HL-60/S4 (cell line): Measurements from ENCODE around the gene ABI3BP.
"Not testable (repeated sequence)": the region's sequence is repeated elsewhere in the genome, so short reads cannot be mapped to it uniquely, and the experiment has no call there.

Source experiments
- in situ Hi-C: fragments of 300-500 bp; cut with MboI; formaldehyde crosslinking; loops from 2 replicates; pipeline ENCODE4 v1.14.3; 2022; ENCODE audit warnings: low sequenced_read_pairs

ABI3BP gene

DNA sequence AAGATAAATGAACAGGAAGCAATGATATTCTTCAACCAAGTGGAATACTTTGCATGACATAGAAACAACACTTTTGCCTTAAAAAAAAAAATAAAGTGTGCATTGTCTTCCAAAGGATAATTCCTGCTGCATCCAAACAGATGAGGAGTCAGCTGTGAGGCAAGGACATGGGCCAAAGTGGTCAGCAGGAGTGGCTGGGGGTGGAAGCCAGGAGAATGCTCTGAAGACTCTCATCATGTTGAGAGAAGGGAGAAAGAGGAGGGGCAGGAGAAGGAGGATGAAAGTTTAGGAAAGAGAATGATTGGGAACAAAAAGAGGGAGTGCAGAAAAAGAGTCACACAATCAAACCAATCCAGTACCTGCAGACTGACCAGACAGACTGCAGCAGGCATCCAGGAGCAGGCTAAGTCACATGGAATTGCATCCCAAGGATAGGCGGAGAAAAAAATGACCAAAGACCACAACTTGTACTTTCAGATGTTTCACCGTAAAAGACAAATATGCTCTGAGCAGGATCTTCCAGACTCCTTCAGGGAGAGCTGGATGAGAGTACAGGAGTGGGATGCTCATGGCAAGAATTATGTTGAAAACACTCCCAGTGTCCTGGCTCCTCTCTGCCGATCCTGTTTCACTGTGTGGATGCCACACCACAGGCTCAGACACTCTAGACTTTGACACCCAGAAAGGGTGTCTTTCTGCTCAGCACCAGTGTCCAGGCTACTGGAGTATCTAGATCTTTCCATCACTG, 11.9 kb downstream of the ABI3BP start:
- in situ Hi-C loops = no loop called here

DNA sequence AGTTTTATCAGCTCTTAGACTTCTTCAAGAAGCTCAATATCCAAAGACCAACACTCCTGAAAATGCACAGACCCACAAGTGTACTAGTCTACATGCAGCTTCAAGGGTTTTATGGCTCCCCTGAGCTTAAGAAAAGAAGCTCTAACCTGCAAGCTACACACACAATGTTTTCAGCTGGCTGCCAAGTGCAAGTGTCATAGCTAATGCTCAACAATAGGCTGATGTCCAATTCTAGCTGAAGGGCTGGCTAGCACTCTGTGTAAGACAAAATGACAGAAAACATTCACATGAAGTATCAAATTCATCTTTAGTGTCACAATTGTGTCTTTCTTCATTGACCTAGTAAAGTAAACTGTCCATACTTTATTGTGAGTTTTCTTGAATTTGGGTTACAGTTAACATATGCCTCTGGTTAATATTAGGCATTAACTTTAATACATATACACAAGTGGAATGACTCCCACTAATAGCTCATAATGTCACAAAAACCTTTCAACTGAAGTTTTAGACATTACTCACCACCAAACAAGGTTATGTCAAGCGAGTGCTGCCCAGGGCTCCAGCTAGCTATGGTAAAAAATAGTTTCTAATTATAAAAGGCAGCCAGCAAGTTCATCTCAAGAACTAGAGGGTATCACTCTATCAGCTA, 15.1 kb downstream of the ABI3BP start:
- in situ Hi-C loops = no loop called here

DNA sequence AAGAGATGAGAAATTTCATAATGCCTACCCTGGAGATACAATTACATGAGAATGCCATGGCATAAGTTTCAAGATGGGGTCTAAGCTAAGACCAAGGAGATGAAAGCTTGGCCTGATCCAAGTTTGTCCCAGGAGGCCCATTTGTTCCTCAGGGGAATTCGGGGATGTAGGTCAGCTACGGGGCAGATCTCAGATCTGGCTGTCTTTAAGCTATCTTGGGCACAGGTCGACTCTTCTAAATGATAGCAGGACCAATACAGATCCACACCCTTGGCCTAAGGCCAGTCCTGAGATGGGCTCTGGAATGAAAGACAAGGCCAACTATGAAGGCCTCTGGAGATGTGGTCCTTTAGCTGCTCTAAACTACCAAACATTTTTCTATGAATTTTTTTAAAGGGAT, 16.6 kb downstream of the ABI3BP start:
- in situ Hi-C loops = no loop called here

DNA sequence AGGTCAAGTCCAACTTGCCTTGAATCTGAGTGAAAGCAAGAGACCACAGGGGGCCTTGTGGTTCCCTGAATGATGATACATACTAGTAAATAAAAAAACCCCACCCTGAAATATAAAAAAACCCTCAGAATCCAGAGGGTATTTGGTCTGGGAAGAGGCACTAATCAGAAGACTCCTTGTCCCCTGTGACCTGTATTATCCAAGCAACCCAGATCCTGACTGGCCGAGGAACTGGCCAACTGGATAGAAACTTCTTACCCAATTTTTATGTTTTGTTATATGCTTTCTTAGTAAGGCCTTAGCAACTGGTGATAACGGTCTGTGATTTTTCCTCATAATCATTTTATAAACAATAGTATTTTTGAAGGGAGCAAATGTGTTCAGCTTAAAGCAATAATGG, 17.5 kb downstream of the ABI3BP start:
- in situ Hi-C loops = no loop called here

DNA sequence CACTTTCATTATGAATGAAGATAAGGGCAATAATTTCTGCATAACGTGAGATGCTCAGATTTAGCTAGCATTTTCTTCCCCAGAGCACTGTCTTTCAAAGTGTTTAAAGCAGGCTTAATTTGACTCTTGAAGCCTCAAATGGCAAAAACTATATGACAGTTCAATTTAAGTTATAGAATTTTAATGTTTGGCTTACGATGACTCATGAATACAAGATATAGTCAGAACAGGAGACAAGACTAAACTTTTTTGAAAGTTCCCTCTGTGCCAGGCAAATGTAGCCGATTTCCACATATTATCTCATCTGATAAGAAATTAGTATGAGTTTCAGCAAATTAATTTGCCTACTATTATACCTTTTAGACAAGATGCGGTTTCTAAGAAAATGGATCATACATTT, 19.6 kb downstream of the ABI3BP start:
- in situ Hi-C loops = no loop called here

DNA sequence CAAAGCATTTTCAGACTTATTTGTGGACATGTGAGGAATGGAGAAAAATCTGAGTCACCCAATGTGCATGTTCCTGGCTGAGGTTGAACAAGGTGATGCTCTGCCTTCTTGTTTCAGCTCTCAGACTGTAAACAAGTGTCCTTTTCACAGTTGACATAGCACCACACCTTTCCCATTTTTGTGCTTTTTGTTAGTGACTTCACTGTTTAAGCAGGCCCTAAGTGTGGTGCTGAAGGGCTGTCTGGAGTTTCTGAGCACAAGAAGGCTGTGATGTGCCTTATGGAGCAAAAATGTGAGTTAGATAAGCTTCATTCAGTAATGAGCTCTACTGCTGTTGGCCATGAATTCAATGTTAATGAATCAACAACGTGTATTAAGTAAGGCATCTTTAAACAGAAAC, 20.4 kb downstream of the ABI3BP start:
- in situ Hi-C loops = no loop called here

DNA sequence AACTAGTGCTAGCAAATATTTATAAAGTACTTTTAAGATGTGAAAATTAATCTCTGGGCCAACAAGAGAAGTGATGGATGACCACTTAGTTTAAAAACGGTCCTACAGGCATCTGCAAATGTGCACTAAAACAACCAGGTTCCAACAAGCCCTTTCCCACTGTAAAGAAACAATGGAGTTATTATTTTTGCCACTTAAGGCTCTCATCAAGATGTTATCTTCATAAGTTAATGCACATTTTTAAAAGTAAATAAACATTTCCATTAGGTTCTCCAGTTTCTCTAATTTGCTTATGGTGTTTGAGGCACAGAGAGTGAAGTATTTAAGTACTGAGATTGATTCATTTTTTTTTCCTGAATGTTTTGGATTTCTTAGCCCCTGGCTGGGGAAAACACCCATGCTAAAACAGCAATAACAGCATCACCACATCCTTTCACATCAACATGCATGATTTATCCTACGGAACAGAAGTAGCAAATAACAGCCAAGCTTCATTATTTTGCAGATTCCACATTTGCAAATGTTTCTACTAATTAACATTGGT, 20.8 kb downstream of the ABI3BP start:
- in situ Hi-C loops = no loop called here

DNA sequence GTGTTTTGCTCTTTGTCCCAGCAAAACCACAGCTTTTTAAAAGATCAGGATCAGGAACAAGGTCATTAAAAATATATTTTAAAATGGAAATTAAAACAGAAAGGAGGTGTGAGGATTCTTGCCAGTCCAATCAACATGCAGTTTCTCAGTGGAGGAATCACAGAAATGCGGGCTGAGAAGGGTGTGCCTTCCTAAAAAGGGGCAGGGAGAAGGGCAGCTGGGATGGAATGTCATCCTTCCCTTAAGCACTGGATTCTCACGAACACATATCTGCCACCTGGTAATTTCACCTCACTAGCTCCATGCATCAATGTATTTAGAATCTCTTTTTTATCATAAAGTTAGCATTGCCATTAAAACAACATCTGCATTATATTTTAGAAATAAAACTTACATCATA, 21.4 kb downstream of the ABI3BP start:
- in situ Hi-C loops = no loop called here

DNA sequence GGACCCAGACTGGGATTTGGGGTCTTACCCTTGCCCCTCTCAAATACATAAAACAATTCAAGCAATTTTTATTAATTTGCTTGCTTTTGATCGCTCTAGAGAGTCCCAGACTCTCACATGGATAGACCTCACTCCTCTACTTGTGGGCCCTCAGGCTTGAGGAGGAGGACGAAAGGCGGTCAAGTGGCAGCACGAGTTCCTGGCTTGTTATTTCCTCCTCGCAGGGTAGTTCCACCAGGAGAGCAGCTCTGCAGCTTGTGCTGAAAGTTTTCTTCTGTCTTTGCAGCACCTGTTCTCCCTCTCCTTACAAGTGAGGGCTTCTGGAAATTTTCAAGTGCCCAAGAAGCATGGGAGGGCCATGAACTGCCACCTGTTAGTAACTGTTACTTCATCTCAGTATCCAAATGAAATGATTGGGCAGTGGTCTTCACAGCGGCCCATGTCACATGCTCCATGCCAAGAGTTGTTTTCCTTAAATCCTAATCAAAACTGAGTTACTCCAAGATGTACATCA, 22.7 kb downstream of the ABI3BP start:
- in situ Hi-C loops = no loop called here

DNA sequence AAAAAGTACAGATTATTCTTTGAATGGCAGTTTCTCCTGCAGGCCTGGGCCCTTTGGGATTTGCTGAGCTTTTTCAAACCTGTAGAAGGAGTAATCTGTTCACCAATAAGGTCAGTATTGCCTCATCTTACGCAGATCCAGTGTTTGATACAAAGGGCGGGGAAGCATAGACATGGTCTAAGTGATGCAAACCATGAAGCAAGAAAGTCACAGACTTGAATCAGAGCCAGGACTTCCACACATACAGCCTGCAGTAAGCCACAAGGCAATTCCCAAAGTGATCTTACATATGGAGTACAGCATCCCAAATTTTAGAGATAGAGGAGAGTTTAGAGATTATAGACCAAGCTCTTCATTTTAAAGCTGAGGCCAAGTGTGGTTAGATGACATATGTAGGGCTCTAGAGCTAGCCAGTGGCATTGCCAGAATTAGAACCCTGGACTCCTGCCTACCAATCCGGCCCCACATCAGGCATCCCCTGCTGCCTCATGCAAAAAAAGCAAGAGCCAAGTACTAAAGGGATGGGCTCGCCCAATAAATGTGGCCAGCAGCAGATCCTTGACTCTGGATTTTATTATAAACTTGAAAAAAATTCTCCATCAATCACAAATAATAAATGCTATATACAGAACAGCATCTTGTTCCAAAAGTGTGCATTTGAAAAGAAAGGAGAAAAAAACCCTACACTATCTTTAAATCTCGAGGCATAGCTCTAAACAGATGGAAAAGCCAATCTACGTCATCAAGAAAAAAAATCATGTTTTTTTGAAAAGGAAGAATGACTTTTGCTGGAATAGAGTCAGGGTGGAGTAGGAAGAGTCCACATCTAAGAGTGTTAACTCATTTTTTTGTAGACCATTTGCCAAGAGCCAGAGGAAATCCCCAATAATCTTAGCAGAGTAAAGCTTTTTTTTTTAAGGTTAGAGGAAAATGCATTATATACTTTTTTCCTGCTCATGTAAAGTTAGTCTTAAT, 24.0 kb downstream of the ABI3BP start:
- in situ Hi-C loops = no loop called here

DNA sequence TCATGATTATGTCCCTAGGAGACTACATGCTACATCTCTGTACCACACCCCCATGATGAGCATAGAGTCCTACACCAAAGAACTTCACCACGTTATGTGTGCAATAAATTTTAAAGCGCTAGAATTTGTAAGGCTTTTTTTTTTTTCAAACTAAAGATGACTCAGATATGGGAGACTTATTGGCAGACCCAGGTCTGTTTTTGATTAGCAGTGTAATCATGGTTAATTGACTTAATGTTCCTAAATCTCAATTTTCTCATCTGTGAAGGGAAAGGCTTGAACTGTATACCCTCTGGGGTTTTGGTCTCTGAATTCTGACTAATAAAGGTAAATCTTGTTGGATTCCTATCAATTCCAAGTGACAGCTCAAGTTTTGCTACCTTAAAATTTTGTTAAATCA, 26.4 kb downstream of the ABI3BP start:
- in situ Hi-C loops = no loop called here

DNA sequence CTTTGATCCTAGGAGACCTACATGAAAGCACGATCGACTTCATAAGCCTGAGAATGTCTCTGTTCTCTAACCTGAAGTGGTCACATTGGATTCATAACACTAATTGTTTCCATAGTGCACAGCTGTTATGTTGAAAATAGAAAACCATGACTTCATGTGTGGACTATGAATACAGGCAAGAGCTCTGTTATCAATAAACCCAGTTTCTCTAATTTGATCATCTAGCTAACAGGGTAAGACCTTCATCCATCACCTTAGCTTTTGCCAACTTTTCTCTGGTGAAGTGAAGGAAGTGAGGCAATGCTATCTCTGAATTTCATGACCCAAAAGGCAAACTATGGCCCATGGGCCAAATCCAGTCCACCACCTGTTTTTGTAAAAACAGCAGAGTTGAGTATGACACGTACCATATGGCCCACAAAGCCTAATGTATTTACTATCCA, 27.2 kb downstream of the ABI3BP start:
- in situ Hi-C loops = no loop called here

DNA sequence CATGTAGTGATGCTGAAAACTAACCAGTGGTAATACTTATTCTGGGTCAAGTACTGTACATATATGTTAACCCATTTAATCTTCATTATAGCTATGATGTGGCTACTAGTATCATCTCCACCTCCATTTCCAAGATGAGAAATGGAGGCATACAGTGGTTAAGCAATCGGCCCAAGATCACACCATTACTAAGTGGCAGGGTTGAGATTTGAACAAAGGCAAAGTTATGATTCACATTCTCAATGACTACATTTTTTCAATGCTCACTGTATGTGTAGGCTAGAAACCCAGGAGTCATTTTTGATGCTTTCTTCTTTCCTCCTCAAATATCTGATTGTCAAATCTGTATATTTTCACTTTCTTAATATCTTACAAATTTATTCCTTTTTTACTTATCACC, 30.2 kb downstream of the ABI3BP start:
- in situ Hi-C loops = no loop called here

DNA sequence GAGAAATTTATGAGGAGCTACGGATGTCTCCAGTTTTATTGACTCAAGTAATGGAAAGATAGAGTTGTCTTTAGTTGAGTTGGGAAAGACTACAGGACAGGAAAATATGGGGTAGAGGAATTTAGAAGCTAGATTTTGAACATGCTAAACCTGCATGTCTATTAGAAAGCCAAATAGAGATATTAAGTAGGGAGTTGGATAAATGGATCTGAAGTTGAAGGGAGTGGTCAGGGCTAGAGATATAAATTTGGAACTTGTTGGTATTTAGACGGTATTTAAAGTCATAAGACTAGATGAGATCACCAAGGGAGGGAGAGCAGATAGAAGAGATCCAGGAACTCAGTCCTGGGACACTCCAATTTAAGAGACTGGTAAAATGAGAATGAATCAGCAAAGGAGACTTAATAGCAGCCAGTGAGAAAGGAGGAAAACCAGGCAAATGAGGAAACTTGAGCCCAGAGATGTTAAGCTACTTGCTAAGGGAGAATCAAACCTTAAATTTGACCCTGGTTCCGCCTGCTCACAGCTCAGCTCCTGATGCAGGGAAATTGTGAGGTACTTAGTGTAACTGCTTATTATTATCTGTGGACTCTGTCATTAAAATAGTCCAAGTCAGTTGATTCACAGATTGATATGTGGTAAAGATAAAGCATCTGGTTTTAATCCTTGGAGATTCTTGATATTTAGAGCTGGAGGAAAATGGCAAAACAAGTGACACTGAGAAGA, 35.8 kb downstream of the ABI3BP start:
- in situ Hi-C loops = no loop called here

DNA sequence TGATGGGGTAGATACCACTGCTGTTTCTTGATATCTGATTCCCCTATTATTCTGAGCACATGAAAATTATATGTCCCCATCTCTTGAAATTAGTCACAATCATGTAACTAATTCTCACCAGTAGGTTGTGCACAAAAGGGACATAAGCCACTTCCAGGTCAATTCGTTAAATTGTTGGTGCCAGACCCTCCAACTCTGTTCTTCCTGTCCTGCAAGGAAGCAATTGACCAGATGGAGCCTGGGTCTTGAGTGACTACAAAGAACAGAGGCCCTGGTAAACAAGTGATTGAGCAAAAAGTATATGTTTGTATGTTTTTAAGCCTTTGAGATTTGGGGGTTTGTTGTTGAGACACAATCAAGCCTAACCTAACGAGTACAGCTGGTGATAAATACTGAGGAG, 36.9 kb downstream of the ABI3BP start:
- in situ Hi-C loops = no loop called here

DNA sequence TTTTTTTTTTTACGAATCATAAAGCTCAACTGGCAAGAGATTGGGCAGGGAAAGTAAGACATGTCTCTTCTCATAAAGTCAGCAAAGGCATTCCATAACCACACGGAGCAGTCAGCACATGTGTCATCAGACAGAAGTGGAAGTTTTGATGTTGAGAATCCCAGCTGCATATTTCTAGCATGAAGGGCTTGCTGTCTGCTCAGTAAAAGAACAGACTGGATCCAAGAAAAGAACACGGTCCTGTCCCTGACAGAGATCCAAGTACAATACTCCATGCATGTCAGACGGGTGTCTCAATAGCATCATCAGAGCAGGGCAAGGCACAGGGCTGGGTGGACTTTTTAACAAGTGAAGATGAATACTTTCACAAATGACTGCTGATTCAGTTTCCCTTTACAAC, 38.2 kb downstream of the ABI3BP start:
- in situ Hi-C loops = no loop called here

DNA sequence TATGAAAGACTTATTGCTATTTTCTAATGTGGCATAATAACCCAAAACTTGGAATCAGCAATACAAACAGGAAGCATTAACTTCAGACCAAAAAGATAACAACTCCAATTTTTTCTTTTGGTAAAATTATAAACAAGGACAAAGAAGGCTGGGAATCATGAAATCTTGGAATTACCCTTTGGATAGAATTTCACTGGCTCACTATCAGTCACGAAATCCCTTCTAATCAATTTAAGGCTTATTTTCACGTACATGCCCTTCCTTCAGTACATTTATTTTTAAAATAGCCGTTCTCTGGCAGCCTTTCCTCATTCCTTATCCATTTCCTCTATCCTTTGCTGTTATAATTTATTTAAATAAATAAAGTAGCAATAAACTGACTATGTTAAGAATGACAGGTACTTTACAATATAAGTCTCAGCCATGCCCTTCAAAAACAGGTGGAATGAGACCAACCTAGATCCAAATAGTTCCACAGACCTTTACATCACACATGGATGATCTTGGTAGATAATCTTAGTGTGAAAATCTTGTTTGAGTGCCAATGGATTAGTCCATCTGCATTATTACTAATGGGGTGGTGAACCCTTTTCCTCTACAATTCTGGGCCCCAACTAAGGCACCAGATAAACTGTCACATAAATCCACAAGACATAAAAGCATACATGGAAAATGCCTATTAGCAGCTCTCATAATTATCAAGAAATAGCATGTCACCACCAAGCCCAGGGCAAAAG, 38.9 kb downstream of the ABI3BP start:
- in situ Hi-C loops = no loop called here

DNA sequence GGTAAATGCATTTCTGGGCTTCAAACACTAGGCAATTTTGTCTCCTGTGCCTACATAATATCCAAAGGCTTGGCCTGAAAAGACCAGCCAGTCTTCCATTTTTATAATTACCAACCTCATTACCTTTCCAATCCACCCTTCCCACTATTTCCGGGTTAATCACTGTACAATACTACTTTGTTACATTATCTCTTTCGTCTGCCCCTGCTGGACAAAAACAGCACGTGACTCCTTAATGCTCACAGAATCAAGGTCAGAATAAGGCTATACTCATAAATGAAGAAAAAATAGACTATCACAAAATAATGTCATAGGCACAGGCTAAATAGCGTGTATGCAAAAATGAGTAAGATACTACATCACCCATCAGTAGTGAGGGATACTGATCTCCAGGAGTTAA, 40.1 kb downstream of the ABI3BP start:
- in situ Hi-C loops = no loop called here

DNA sequence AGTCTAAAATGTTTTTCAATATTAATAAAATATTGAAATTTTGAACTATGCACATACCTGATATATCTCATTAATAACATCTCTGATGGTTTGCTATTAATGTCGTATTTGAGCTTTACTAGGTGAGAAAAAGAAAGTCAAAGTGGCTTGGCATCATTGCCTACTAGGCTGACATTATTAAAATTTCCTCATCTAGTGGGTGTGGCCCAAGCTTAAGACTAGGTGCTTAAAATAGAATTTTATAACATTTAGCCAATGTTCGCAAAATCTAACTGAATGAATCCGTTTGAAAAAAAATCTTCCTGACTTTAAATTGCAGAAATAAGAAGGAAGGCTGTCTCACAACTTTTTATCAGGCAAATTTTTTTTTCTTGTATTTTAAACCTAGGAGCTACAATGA, 46.1 kb downstream of the ABI3BP start:
- in situ Hi-C loops = no loop called here

DNA sequence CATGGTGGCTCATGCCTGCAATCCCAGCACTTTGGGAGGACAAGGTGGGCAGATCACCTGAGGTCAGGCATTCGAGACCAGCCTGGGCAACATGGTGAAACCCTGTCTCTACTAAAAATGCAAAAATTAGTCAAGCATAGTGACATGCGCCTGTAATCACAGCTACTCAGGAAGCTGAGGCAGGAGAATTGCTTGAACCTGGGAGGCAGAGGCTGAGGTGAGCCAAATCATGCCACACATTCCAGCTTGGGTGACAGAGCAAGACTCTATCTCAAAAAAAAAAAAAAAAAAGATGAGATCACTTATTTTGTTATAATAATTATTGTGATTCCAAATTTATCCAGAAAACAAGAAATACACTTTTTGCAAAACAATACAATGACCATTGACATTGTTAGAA, 47.1 kb downstream of the ABI3BP start:
- in situ Hi-C loops = not testable (repeated sequence)
